ENCODE data around the gene CHCHD3.

CHCHD3 gene

GRCh38 chr7:133079296-133079695, 2.6 kb downstream of the CHCHD3 start:
- no peak overlapping the region for H3K27ac ChIP-seq
- TF ChIP-seq CTCF (IDR thresholded peaks at IDR 0.05) = no peak
- H3K4me1 ChIP-seq (ENCODE audit: control insufficient read depth in 1 of 2, insufficient read depth in 1 of 2, low read depth in 1 of 2, low read length in 1 of 2) = peaks cover 9 to 12% of the 10 kb centered on the region in 2 experiments
- H3K36me3 ChIP-seq = no peaks in the 10 kb centered on the region
- H3K27me3 ChIP-seq = no peaks in the 10 kb centered on the region
- H3K4me3 ChIP-seq (ENCODE audit: low read depth in 1 of 2, low read length in 1 of 2) = no peak overlapping the region
- no peaks in the 10 kb centered on the region for H3K9me3 ChIP-seq

- Histone ChIP-seq H3K9me3 (no peaks in the 10 kb centered on the region), H3K36me3 (no peaks in the 10 kb centered on the region), H3K4me1 (ENCODE audit: control insufficient read depth in 1 of 2, insufficient read depth in 1 of 2, low read depth in 1 of 2, low read length in 1 of 2) (peaks cover 9 to 11% of the 10 kb centered on the region in 2 experiments), H3K27me3 (no peaks in the 10 kb centered on the region), H3K27ac (no peak overlapping the region), H3K4me3 (ENCODE audit: low read depth in 1 of 2, low read length in 1 of 2) (no peak overlapping the region)
- no peak for TF ChIP-seq CTCF (IDR thresholded peaks at IDR 0.05)
Observed at GRCh38 chr7:133077394-133077793, 4.5 kb downstream of the CHCHD3 start.

GRCh38 chr7:133076142-133076541, 5.7 kb downstream of the CHCHD3 start:
- Histone ChIP-seq H3K36me3 (no peaks in the 10 kb centered on the region), H3K27me3 (no peaks in the 10 kb centered on the region), H3K9me3 (no peaks in the 10 kb centered on the region), H3K27ac (no peak overlapping the region), H3K4me3 (ENCODE audit: low read depth in 1 of 2, low read length in 1 of 2) (no peak overlapping the region), H3K4me1 (ENCODE audit: control insufficient read depth in 1 of 2, insufficient read depth in 1 of 2, low read depth in 1 of 2, low read length in 1 of 2) (peaks cover 3 to 4% of the 10 kb centered on the region in 2 experiments)
- no peak for TF ChIP-seq CTCF (IDR thresholded peaks at IDR 0.05)

GRCh38 chr7:133071506-133071905, 10.4 kb downstream of the CHCHD3 start:
- H3K4me3 ChIP-seq (ENCODE audit: low read depth in 1 of 2, low read length in 1 of 2) = no peak overlapping the region

GRCh38 chr7:133070562-133070961, 11.3 kb downstream of the CHCHD3 start:
- Histone ChIP-seq H3K4me1 (ENCODE audit: control insufficient read depth in 1 of 2, insufficient read depth in 1 of 2, low read depth in 1 of 2, low read length in 1 of 2) (no peaks in the 10 kb centered on the region), H3K4me3 (ENCODE audit: low read depth in 1 of 2, low read length in 1 of 2) (no peak overlapping the region), H3K9me3 (no peaks in the 10 kb centered on the region), H3K27ac (no peak overlapping the region), H3K36me3 (peaks cover 11% of the 10 kb centered on the region), H3K27me3 (no peaks in the 10 kb centered on the region)
- TF ChIP-seq CTCF (IDR thresholded peaks at IDR 0.05) = no peak

More at GRCh38 chr7:133071506-133071905, 10.4 kb downstream of the CHCHD3 start:
- Histone ChIP-seq H3K4me1 (ENCODE audit: control insufficient read depth in 1 of 2, insufficient read depth in 1 of 2, low read depth in 1 of 2, low read length in 1 of 2) (no peaks in the 10 kb centered on the region), H3K36me3 (peaks cover 11% of the 10 kb centered on the region), H3K27ac (no peak overlapping the region), H3K9me3 (no peaks in the 10 kb centered on the region), H3K27me3 (no peaks in the 10 kb centered on the region)
- no peak for TF ChIP-seq CTCF (IDR thresholded peaks at IDR 0.05)

GRCh38 chr7:133065301-133065700, 16.6 kb downstream of the CHCHD3 start:
- no peak overlapping the region for H3K27ac ChIP-seq
- no peaks in the 10 kb centered on the region for H3K27me3 ChIP-seq
- peaks cover 11% of the 10 kb centered on the region for H3K36me3 ChIP-seq
- TF ChIP-seq CTCF (IDR thresholded peaks at IDR 0.05) = no peak
- H3K4me3 ChIP-seq (ENCODE audit: low read depth in 1 of 2, low read length in 1 of 2) = no peak overlapping the region
- H3K9me3 ChIP-seq = no peaks in the 10 kb centered on the region
- H3K4me1 ChIP-seq (ENCODE audit: control insufficient read depth in 1 of 2, insufficient read depth in 1 of 2, low read depth in 1 of 2, low read length in 1 of 2) = no peaks in the 10 kb centered on the region
